SK-N-SH treated with all-trans-retinoic acid at 6 μM for 48 hours (cell line): ENCODE measurements around the gene RCN1.

Source experiments
- ATAC-seq: fragments of 200-7000 bp; cut with Tn5 transposase; 3 replicates; pipeline ENCODE4 v1.9.1; 2020; ENCODE audit warnings: mild to moderate bottlenecking, moderate library complexity
- ARNTL ChIP-seq: fragments of 450-650 bp; formaldehyde crosslinking; IDR thresholded peaks from 2 replicates; pipeline ENCODE4 v1.5.0; 2020; ENCODE audit warnings: low read depth, mild to moderate bottlenecking, moderate library complexity, borderline replicate concordance
- BACH2 ChIP-seq: fragments of 250-450 bp; sonication (Bioruptor Pico); IDR thresholded peaks from 2 replicates; pipeline ENCODE4 v1.9.0; 2021; ENCODE audit warnings: mild to moderate bottlenecking, borderline replicate concordance
- CREB5 ChIP-seq: fragments of 250-450 bp; sonication (Bioruptor Pico); IDR thresholded peaks from 2 replicates; pipeline ENCODE4 v1.5.1; 2020; ENCODE audit warnings: low read depth, mild to moderate bottlenecking, moderate library complexity
- CSRNP3 ChIP-seq: fragments of 250-450 bp; sonication (Bioruptor Pico); IDR thresholded peaks from 2 replicates; pipeline ENCODE4 v1.5.1; 2021; ENCODE audit warnings: mild to moderate bottlenecking, moderate library complexity
- ESRRG ChIP-seq: fragments of 250-450 bp; sonication (Bioruptor Pico); IDR thresholded peaks from 2 replicates; pipeline ENCODE4 v1.6.1; 2021; ENCODE audit warnings: mild to moderate bottlenecking
- ISL1 ChIP-seq: fragments of 250-450 bp; sonication (Bioruptor Pico); IDR thresholded peaks from 2 replicates; pipeline ENCODE4 v2.1.2; 2022; ENCODE audit warnings: mild to moderate bottlenecking, moderate library complexity
- PATZ1 ChIP-seq: fragments of 250-450 bp; sonication (Bioruptor Pico); IDR thresholded peaks from 2 replicates; pipeline ENCODE4 v1.8.0; 2020; ENCODE audit warnings: mild to moderate bottlenecking, moderate library complexity, borderline replicate concordance
- POU6F1 ChIP-seq: fragments of 250-450 bp; sonication (Bioruptor Pico); IDR thresholded peaks from 2 replicates; pipeline ENCODE4 v1.8.0; 2021; ENCODE audit warnings: low read depth, mild to moderate bottlenecking, moderate library complexity, borderline replicate concordance
- PPARA ChIP-seq: fragments of 250-450 bp; sonication (Bioruptor Pico); IDR thresholded peaks from 2 replicates; pipeline ENCODE4 v1.5.0; 2020; ENCODE audit warnings: mild to moderate bottlenecking, borderline replicate concordance
- RARB ChIP-seq: fragments of 250-450 bp; sonication (Bioruptor Pico); IDR thresholded peaks from 2 replicates; pipeline ENCODE4 v1.8.0; 2021; ENCODE audit warnings: mild to moderate bottlenecking, moderate library complexity
- TCF4 ChIP-seq: fragments of 250-450 bp; sonication (Bioruptor Pico); IDR thresholded peaks from 2 replicates; pipeline ENCODE4 v1.8.0; 2021; ENCODE audit warnings: mild to moderate bottlenecking, moderate library complexity, borderline replicate concordance
- TOX ChIP-seq: fragments of 250-450 bp; sonication (Bioruptor Pico); IDR thresholded peaks from 2 replicates; pipeline ENCODE4 v1.8.0; 2021; ENCODE audit warnings: mild to moderate bottlenecking, moderate library complexity, borderline replicate concordance
- TSHZ2 ChIP-seq: fragments of 250-450 bp; sonication (Bioruptor Pico); IDR thresholded peaks from 2 replicates; pipeline ENCODE4 v1.5.0; 2020; ENCODE audit warnings: mild to moderate bottlenecking, moderate library complexity
- ZC3H10 ChIP-seq: fragments of 250-450 bp; sonication (Bioruptor Pico); IDR thresholded peaks from 2 replicates; pipeline ENCODE4 v1.5.1; 2021; ENCODE audit warnings: mild to moderate bottlenecking, moderate library complexity
- ZFP3 ChIP-seq: fragments of 250-450 bp; sonication (Bioruptor Pico); IDR thresholded peaks from 2 replicates; pipeline ENCODE4 v1.5.0; 2020; ENCODE audit warnings: mild to moderate bottlenecking, moderate library complexity
- ZFP30 ChIP-seq: fragments of 450-650 bp; formaldehyde crosslinking; IDR thresholded peaks from 2 replicates; pipeline ENCODE4 v1.5.0; 2022; ENCODE audit warnings: mild to moderate bottlenecking, moderate library complexity
- ZNF565 ChIP-seq: fragments of 450-650 bp; formaldehyde crosslinking; conservative IDR thresholded peaks from 2 replicates; pipeline ENCODE4 v1.5.0; 2020; ENCODE audit warnings: low read depth, mild to moderate bottlenecking, moderate library complexity
- ZNF70 ChIP-seq: fragments of 450-650 bp; formaldehyde crosslinking; IDR thresholded peaks from 2 replicates; pipeline ENCODE4 v1.5.0; 2020; ENCODE audit warnings: mild to moderate bottlenecking, moderate library complexity
- ZNF8 ChIP-seq: fragments of 450-650 bp; formaldehyde crosslinking; IDR thresholded peaks from 2 replicates; pipeline ENCODE4 v1.5.0; 2020; ENCODE audit warnings: mild to moderate bottlenecking, moderate library complexity

The RCN1 gene

GRCh38 chr11:32081129-32081641 is 9.7 kb upstream of the RCN1 start:
- no peak for ATAC-seq
- no peak for TF ChIP-seq ARNTL
- TF ChIP-seq CREB5 (CRISPR knock-in tag) = no peak
- TF ChIP-seq CSRNP3 (CRISPR knock-in tag) = no peak
- no peak for TF ChIP-seq TSHZ2 (CRISPR knock-in tag)
- TF ChIP-seq ZFP3 (CRISPR knock-in tag) = no peak
- no peak for TF ChIP-seq POU6F1 (CRISPR knock-in tag)
- TF ChIP-seq PATZ1 (CRISPR knock-in tag) = no peak
- no peak for TF ChIP-seq ZNF70
- TF ChIP-seq ZNF565 (CRISPR knock-in tag) = no peak
- TF ChIP-seq ESRRG (CRISPR knock-in tag) = no peak
- no peak for TF ChIP-seq TOX (CRISPR knock-in tag)
- no peak for TF ChIP-seq RARB
- no peak for TF ChIP-seq BACH2
- no peak for TF ChIP-seq PPARA

GRCh38 chr11:32081901-32082300 is 9.0 kb upstream of the RCN1 start:
- ATAC-seq = no peak
- TF ChIP-seq PATZ1 (CRISPR knock-in tag) = no peak
- TF ChIP-seq POU6F1 (CRISPR knock-in tag) = no peak
- TF ChIP-seq ZNF70 = no peak
- no peak for TF ChIP-seq RARB
- no peak for TF ChIP-seq ZFP30 (CRISPR knock-in tag)
- no peak for TF ChIP-seq TSHZ2 (CRISPR knock-in tag)
- TF ChIP-seq TCF4 (CRISPR knock-in tag) = no peak
- no peak for TF ChIP-seq ARNTL
- TF ChIP-seq BACH2 = no peak
- no peak for TF ChIP-seq PPARA
- no peak for TF ChIP-seq ISL1
- TF ChIP-seq TOX (CRISPR knock-in tag) = no peak
- TF ChIP-seq ZNF8 (CRISPR knock-in tag) = no peak
- no peak for TF ChIP-seq ZC3H10
- no peak for TF ChIP-seq CREB5 (CRISPR knock-in tag)
